ENCODE measurements around the gene SYNE1. TPM values are rescaled to one million over a fixed set of nuclear protein-coding genes. Genes with fewer than 3 reads are reported as not detected.

SYNE1 gene
- total RNA-seq, 4 donors from 2014 or later = 29.1 to 51.5 (median 45.6) TPM

DNA sequence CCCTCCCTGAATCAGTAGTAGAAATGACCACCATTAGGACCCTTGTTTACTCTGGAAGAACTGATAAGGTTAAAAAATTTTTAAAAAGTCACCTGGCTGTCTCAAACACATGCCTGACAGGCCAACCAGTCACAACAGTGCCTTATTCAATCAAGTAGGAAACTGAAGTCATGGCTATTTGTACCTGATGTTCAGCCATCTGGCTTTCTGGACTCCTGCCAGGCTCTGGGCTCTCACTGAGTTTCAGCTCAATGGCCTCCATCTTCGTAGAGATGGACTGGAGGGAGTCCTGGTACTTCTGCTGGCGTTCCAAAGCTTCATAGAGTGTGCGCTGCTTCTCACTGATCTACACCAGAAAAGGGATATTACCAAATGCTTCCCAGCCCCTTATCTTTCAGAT lies 343.8 kb downstream of the SYNE1 start:
- no peak for TF ChIP-seq POLR2A (IDR thresholded peaks at IDR 0.05)
- TF ChIP-seq, protein P1, sequence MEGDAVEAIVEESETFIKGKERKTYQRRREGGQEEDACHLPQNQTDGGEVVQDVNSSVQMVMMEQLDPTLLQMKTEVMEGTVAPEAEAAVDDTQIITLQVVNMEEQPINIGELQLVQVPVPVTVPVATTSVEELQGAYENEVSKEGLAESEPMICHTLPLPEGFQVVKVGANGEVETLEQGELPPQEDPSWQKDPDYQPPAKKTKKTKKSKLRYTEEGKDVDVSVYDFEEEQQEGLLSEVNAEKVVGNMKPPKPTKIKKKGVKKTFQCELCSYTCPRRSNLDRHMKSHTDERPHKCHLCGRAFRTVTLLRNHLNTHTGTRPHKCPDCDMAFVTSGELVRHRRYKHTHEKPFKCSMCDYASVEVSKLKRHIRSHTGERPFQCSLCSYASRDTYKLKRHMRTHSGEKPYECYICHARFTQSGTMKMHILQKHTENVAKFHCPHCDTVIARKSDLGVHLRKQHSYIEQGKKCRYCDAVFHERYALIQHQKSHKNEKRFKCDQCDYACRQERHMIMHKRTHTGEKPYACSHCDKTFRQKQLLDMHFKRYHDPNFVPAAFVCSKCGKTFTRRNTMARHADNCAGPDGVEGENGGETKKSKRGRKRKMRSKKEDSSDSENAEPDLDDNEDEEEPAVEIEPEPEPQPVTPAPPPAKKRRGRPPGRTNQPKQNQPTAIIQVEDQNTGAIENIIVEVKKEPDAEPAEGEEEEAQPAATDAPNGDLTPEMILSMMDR (IDR thresholded peaks at IDR 0.05 in 4 of 5, conservative IDR thresholded peaks at IDR 0.05 in 1 of 5) = no peak

DNA sequence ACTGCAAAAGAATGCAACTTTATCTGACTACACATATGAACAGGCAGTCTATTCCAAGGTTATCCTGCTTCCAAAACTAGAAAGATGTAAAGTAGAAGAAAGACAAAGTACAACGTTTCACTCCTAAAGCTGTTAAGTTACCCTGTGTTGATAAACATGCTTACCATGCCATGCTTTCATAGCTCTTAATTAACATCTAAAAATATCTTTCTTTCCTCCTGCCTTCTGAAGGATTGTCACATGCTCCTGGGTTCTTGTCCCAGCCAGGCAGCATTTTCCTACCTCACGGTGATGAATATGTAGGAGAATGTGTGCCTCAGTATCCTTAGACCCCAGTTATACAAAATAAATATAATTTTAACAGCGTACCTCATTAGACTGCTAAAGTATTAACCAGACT lies 344.6 kb downstream of the SYNE1 start:
- no peak for ATAC-seq
- in situ Hi-C loops (cut with MboI; ENCODE audit: low sequenced_read_pairs in 4 of 4) = no loop called here
- intact Hi-C loops (cut with DNase I; ENCODE audit: low total_unique reads) = no loop called here

More for the DNA sequence above, 343.8 kb downstream of the SYNE1 start:
- ATAC-seq (peak; percentile 42 to 59), DNase-seq (peak in 1 of 2 donors; percentile 64)
- peaks cover 0 to 5% of the 10 kb centered on the region in 2 donors for H3K36me3 ChIP-seq
- in situ Hi-C loops (cut with MboI; ENCODE audit: low sequenced_read_pairs in 4 of 4) = no loop called here
- H3K27ac ChIP-seq = peak overlapping the region in 3 of 4 donors; percentile 56 to 65 (median 63)
- no peaks in the 10 kb centered on the region for H3K9me3 ChIP-seq
- no peaks in the 10 kb centered on the region for H3K27me3 ChIP-seq
- no peak overlapping the region for H3K4me3 ChIP-seq
- peaks cover 10 to 19% of the 10 kb centered on the region in 2 donors for H3K4me1 ChIP-seq
- intact Hi-C loops (cut with DNase I; ENCODE audit: low total_unique reads) = no loop called here

DNA sequence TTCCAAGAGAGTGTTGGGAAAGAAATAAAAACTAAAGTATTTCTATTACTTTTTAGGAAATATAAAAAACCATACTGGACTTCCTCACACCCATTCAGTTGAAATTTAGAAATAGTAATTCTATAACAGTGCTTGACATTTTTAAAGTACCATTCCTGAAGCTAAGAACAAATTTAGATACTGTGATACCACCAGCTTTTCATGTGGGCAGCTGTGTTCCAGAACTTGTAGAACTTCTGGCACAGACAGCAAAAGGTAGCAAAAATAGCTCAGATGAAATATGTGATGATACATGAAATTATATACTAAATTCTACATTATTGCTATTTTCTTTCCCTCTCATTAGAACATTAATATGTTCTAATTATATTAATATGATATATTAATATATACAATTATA lies 346.5 kb downstream of the SYNE1 start:
- no peaks in the 10 kb centered on the region for H3K27me3 ChIP-seq
- no peaks in the 10 kb centered on the region for H3K9me3 ChIP-seq
- peak overlapping the region in 1 of 4 donors; percentile 30 for H3K27ac ChIP-seq
- TF ChIP-seq, protein P1 (IDR thresholded peaks at IDR 0.05 in 4 of 5, conservative IDR thresholded peaks at IDR 0.05 in 1 of 5) = no peak
- TF ChIP-seq POLR2A (IDR thresholded peaks at IDR 0.05) = no peak
- H3K36me3 ChIP-seq = peaks cover 0 to 5% of the 10 kb centered on the region in 2 donors
- H3K4me1 ChIP-seq = peaks cover 8 to 13% of the 10 kb centered on the region in 2 donors
- H3K4me3 ChIP-seq = no peak overlapping the region
- intact Hi-C loops (cut with DNase I; ENCODE audit: low total_unique reads) (no loop called here), in situ Hi-C loops (cut with MboI; ENCODE audit: low sequenced_read_pairs in 4 of 4) (no loop called here)
- ATAC-seq = no peak
- DNase-seq = no peak

More for the DNA sequence above, 344.6 kb downstream of the SYNE1 start:
- H3K4me1 ChIP-seq = peaks cover 8 to 19% of the 10 kb centered on the region in 2 donors
- no peaks in the 10 kb centered on the region for H3K9me3 ChIP-seq
- no peak overlapping the region for H3K4me3 ChIP-seq
- H3K27ac ChIP-seq = peak overlapping the region in 2 of 4 donors; percentile 63 to 65
- TF ChIP-seq POLR2A (IDR thresholded peaks at IDR 0.05) = no peak
- TF ChIP-seq, protein P1 (IDR thresholded peaks at IDR 0.05 in 4 of 5, conservative IDR thresholded peaks at IDR 0.05 in 1 of 5) = no peak
- no peak for DNase-seq
- H3K36me3 ChIP-seq = peaks cover 0 to 5% of the 10 kb centered on the region in 2 donors
- H3K27me3 ChIP-seq = no peaks in the 10 kb centered on the region

DNA sequence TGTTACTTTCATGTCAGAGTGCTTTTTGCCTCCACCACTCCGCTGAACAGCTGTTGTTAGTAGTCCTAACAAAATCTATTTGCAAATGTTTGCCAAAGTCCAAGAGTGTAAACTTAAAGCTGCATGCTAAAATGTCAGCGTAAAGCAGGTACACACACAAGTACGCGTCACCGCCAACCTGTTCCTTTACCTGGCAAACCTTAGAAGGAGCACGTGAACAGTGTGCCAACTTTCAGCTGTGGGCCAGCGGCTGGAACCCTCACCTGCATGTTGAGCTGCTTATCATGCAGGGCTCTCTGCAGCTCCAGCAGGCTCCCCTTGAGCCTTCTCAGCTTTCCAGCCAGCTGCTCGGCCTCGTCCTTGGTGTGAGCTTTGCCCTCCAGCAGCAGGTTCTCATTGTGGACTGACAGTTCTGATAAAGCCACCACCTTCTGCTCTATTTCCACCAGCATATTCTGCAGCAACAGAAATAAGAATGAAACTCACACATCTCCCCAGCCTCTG lies 359.3 kb downstream of the SYNE1 start:
- no peaks in the 10 kb centered on the region for H3K9me3 ChIP-seq
- peaks cover 22 to 25% of the 10 kb centered on the region in 2 donors for H3K4me1 ChIP-seq
- intact Hi-C loops (cut with DNase I; ENCODE audit: low total_unique reads) = no loop called here
- peak overlapping the region in 1 of 4 donors; percentile 23 for H3K4me3 ChIP-seq
- in situ Hi-C loops (cut with MboI; ENCODE audit: low sequenced_read_pairs in 4 of 4) = no loop called here
- H3K36me3 ChIP-seq = peaks cover 0 to 19% of the 10 kb centered on the region in 2 donors
- DNase-seq = peak; percentile 48 to 84
- H3K27ac ChIP-seq = peak overlapping the region; percentile 47 to 82 (median 65)
- ATAC-seq = peak; percentile 79 to 92
- H3K27me3 ChIP-seq = no peaks in the 10 kb centered on the region
- TF ChIP-seq, protein P1 (IDR thresholded peaks at IDR 0.05 in 4 of 5, conservative IDR thresholded peaks at IDR 0.05 in 1 of 5) = no peak
- TF ChIP-seq POLR2A (IDR thresholded peaks at IDR 0.05) = no peak
